WTC11 (cell line): ENCODE data around the gene RAB15. TPM values are rescaled to one million over a fixed set of nuclear protein-coding genes. Genes with fewer than 3 reads are reported as not detected.

Experiments
- ATAC-seq: fragments of 200-7000 bp; cut with Tn5 transposase; 2 replicates; pipeline ENCODE4 v1.10.0; 2021; ENCODE audit warnings: mild to moderate bottlenecking, moderate library complexity
- CTCF ChIA-PET: fragments of 300-600 bp; sonication (Branson Sonifier 250); formaldehyde crosslinking; loops from one replicate; lab custom pipeline; 2021; ENCODE audit warnings: antibody characterized with exemption; lab: Charles Lee
- POLR2A ChIA-PET: fragments of 350-600 bp; sonication (Branson Sonifier 250); formaldehyde crosslinking; loops from one replicate; lab custom pipeline; 2021; ENCODE audit warnings: antibody characterized with exemption; lab: Charles Lee
- DNase-seq: peaks from one replicate; pipeline ENCODE4 v3.0.0; 2021; ENCODE audit warnings: low spot score
- H3K27ac Mint-ChIP-seq: 2 replicates; pipeline ENCODE4 v1.8.0; 2021; ENCODE audit warnings: mixed read lengths
- H3K27me3 Mint-ChIP-seq: 2 replicates; pipeline ENCODE4 v1.8.0; 2021; ENCODE audit warnings: low read depth, mild to moderate bottlenecking, moderate library complexity, mixed read lengths
- H3K36me3 Mint-ChIP-seq: 2 replicates; pipeline ENCODE4 v1.8.0; 2021; ENCODE audit warnings: mixed read lengths
- H3K4me1 Mint-ChIP-seq: 2 replicates; pipeline ENCODE4 v1.8.0; 2022; ENCODE audit warnings: mixed read lengths
- H3K4me3 Mint-ChIP-seq: 2 replicates; pipeline ENCODE4 v1.8.0; 2021; ENCODE audit warnings: mild to moderate bottlenecking, moderate library complexity, mixed read lengths
- H3K9me3 Mint-ChIP-seq: 2 replicates; pipeline ENCODE4 v1.8.0; 2021; ENCODE audit warnings: mixed read lengths
- GTF2I ChIP-seq: fragments of 250-450 bp; sonication (Bioruptor Pico); conservative IDR thresholded peaks from 2 replicates; pipeline ENCODE4 v1.4.0; 2021; ENCODE audit warnings: mild to moderate bottlenecking
- HMGA2 ChIP-seq: fragments of 250-450 bp; sonication (Bioruptor Pico); IDR thresholded peaks from 2 replicates; pipeline ENCODE4 v1.4.0; 2021; ENCODE audit warnings: mild to moderate bottlenecking, moderate library complexity
- JUN ChIP-seq: sonication (generic); formaldehyde crosslinking; IDR thresholded peaks from 2 replicates; pipeline ENCODE4 v1.8.0; 2023; ENCODE audit warnings: mild to moderate bottlenecking, missing genetic modification reagents
- NFATC4 ChIP-seq: fragments of 250-450 bp; sonication (Bioruptor Pico); IDR thresholded peaks from 2 replicates; pipeline ENCODE4 v1.9.0; 2021; ENCODE audit warnings: mild to moderate bottlenecking
- NR2C2 ChIP-seq: sonication (generic); formaldehyde crosslinking; IDR thresholded peaks from 2 replicates; pipeline ENCODE4 v1.8.0; 2022; ENCODE audit warnings: mild to moderate bottlenecking, missing genetic modification reagents
- PRDM15 ChIP-seq: sonication (generic); formaldehyde crosslinking; IDR thresholded peaks from 2 replicates; pipeline ENCODE4 v1.8.0; 2022; ENCODE audit warnings: missing genetic modification reagents
- RELA ChIP-seq: sonication (generic); formaldehyde crosslinking; IDR thresholded peaks from 2 replicates; pipeline ENCODE4 v1.8.1; 2022; ENCODE audit warnings: missing genetic modification reagents, mild to moderate bottlenecking, borderline replicate concordance
- ZNF138 ChIP-seq: sonication (generic); formaldehyde crosslinking; conservative IDR thresholded peaks from 2 replicates; pipeline ENCODE4 v1.8.1; 2022; ENCODE audit warnings: mild to moderate bottlenecking, moderate library complexity, missing genetic modification reagents
- ZNF219 ChIP-seq: sonication (generic); formaldehyde crosslinking; IDR thresholded peaks from 2 replicates; pipeline ENCODE4 v1.8.0; 2023; ENCODE audit warnings: missing genetic modification reagents, mild to moderate bottlenecking, borderline replicate concordance
- ZNF317 ChIP-seq: sonication (generic); formaldehyde crosslinking; IDR thresholded peaks from 2 replicates; pipeline ENCODE4 v1.8.1; 2023; ENCODE audit warnings: low read depth, mild to moderate bottlenecking, moderate library complexity, missing genetic modification reagents, borderline replicate concordance
- ZNF396 ChIP-seq: fragments of 250-450 bp; sonication (Bioruptor Pico); IDR thresholded peaks from 2 replicates; pipeline ENCODE4 v1.8.0; 2021; ENCODE audit warnings: mild to moderate bottlenecking, moderate library complexity, borderline replicate concordance
- ZNF532 ChIP-seq: fragments of 250-450 bp; sonication (Bioruptor Pico); IDR thresholded peaks from 2 replicates; pipeline ENCODE4 v1.9.0; 2021; ENCODE audit warnings: mild to moderate bottlenecking, borderline replicate concordance
- ZSCAN18 ChIP-seq: fragments of 250-450 bp; sonication (Bioruptor Pico); IDR thresholded peaks from 2 replicates; pipeline ENCODE4 v2.1.2; 2022; ENCODE audit warnings: mild to moderate bottlenecking, moderate library complexity
- total RNA-seq: library from RNA; stranded (reverse); gene quantifications from 3 replicates; pipeline ENCODE4 v1.2.3, GENCODE V29; 2021
- TF ChIP-seq, protein P1 (sequence below): sonication (generic); formaldehyde crosslinking; IDR thresholded peaks from 2 replicates; pipeline ENCODE4 v1.8.1; 2022; ENCODE audit warnings: missing genetic modification reagents, borderline replicate concordance
- TF ChIP-seq, protein P2 (sequence below): fragments of 250-450 bp; sonication (Bioruptor Pico); conservative IDR thresholded peaks from 2 replicates; pipeline ENCODE4 v1.9.0; 2021; ENCODE audit warnings: mild to moderate bottlenecking
- TF ChIP-seq, protein P3 (sequence below): fragments of 250-450 bp; sonication (Bioruptor Pico); IDR thresholded peaks from 2 replicates; pipeline ENCODE4 v1.8.0; 2021; ENCODE audit warnings: mild to moderate bottlenecking

Gene RAB15
- total RNA-seq, 1 experiment from 2014 or later: 49.1 TPM

GRCh38 chr14:64918216-64918615 is 53.9 kb downstream of the RAB15 start:
- Mint-ChIP-seq H3K4me3 (no peak overlapping the region), H3K36me3 (peaks cover 11% of the 10 kb centered on the region; the same call in 1 of the 2 replicates), H3K27me3 (no peaks in the 10 kb centered on the region), H3K9me3 (peaks cover 7% of the 10 kb centered on the region; the same call in 1 of the 2 replicates), H3K4me1 (peaks cover 14% of the 10 kb centered on the region), H3K27ac (no peak overlapping the region)
- no peak for DNase-seq
- CTCF ChIA-PET: interaction anchor here (0.9 kb wide), 1 partner anchor 26 kb away, joined by 3 read pairs; no protein-coding TSS in a partner anchor
- no peak for TF ChIP-seq ZSCAN18 (CRISPR knock-in tag)
- no peak for TF ChIP-seq NFATC4 (CRISPR knock-in tag)
- TF ChIP-seq JUN (CRISPR knock-in tag): no peak
- TF ChIP-seq, protein P1, sequence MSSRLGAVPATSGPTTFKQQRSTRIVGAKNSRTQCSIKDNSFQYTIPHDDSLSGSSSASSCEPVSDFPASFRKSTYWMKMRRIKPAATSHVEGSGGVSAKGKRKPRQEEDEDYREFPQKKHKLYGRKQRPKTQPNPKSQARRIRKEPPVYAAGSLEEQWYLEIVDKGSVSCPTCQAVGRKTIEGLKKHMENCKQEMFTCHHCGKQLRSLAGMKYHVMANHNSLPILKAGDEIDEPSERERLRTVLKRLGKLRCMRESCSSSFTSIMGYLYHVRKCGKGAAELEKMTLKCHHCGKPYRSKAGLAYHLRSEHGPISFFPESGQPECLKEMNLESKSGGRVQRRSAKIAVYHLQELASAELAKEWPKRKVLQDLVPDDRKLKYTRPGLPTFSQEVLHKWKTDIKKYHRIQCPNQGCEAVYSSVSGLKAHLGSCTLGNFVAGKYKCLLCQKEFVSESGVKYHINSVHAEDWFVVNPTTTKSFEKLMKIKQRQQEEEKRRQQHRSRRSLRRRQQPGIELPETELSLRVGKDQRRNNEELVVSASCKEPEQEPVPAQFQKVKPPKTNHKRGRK: no peak
- no peak for TF ChIP-seq ZNF396 (CRISPR knock-in tag)
- no peak for TF ChIP-seq ZNF532 (CRISPR knock-in tag)
- TF ChIP-seq GTF2I (CRISPR knock-in tag): no peak
- TF ChIP-seq ZNF317 (CRISPR knock-in tag): no peak
- TF ChIP-seq ZNF219 (CRISPR knock-in tag): no peak
- no peak for TF ChIP-seq NR2C2 (CRISPR knock-in tag)
- no peak for TF ChIP-seq ZNF138 (CRISPR knock-in tag)
- TF ChIP-seq RELA (CRISPR knock-in tag): no peak
- no peak for TF ChIP-seq HMGA2 (CRISPR knock-in tag)
- TF ChIP-seq, protein P2, sequence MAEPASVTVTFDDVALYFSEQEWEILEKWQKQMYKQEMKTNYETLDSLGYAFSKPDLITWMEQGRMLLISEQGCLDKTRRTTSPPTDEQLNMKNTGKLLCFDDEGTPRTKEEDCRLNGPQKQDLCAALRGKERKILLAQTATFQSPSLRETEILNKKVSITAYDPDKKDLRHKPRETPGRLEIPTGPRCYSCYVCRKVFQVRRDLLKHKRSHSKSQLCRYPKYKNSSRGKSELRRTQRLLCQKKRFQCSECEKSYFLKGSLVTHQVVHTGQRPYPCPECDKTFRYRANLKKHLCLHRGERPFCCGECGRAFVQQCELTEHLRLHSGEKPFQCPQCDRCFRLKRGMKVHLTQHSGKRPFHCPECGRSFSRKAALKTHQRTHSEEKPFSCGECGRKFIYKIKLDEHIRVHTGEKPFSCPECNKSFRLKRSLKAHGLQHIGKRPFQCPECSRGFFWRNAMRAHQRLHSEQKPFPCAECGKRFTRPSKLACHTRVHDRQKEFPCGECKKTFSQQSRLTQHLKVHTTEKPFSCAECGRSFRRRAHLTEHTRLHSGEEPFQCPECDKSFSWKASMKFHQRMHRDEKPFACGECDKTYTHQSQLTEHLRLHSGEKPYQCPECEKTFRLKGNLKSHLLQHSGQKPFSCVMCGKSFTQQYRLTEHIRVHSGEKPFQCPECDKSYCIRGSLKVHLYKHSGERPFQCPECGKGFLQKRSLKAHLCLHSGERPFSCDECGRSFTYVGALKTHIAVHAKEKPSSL (CRISPR knock-in tag): no peak
- no peak for TF ChIP-seq PRDM15 (CRISPR knock-in tag)
- TF ChIP-seq, protein P3, sequence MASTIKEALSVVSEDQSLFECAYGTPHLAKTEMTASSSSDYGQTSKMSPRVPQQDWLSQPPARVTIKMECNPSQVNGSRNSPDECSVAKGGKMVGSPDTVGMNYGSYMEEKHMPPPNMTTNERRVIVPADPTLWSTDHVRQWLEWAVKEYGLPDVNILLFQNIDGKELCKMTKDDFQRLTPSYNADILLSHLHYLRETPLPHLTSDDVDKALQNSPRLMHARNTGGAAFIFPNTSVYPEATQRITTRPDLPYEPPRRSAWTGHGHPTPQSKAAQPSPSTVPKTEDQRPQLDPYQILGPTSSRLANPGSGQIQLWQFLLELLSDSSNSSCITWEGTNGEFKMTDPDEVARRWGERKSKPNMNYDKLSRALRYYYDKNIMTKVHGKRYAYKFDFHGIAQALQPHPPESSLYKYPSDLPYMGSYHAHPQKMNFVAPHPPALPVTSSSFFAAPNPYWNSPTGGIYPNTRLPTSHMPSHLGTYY (CRISPR knock-in tag): no peak
- POLR2A ChIA-PET: no interaction called here
- ATAC-seq: no peak
